Aorta (tissue), 5 donors: ENCODE measurements around the gene SLC37A2. TPM values are rescaled to one million over a fixed set of nuclear protein-coding genes. Genes with fewer than 3 reads are reported as not detected.

Source experiments
- ATAC-seq: fragments of 200-7000 bp; cut with Tn5 transposase; one replicate; pipeline ENCODE4 v1.9.1; 2022; ENCODE audit warnings: moderate library complexity; ENCODE audit not compliant: low FRiP score
- DNase-seq, 2 donors: peaks; one replicate each; pipeline ENCODE4 v3.0.0-alpha.2; 2020
- H3K27ac ChIP-seq, 2 donors: one replicate each; pipeline ENCODE4 v1.5.1; 2013; ENCODE audit warnings: low read length in 2 of 2, mild to moderate bottlenecking in 2 of 2, moderate library complexity in 2 of 2, control low read depth in 1 of 2, inconsistent platforms in 1 of 2, low read depth in 1 of 2
- H3K27me3 ChIP-seq, 2 donors: one replicate each; pipeline ENCODE4 v1.6.1; 2013; ENCODE audit warnings: control low read depth in 1 of 2, low read length in 1 of 2, mild to moderate bottlenecking in 1 of 2, moderate library complexity in 1 of 2; ENCODE audit not compliant: insufficient read depth in 2 of 2, control insufficient read depth in 1 of 2
- H3K36me3 ChIP-seq, 2 donors: one replicate each; pipeline ENCODE4 v1.6.1; 2013; ENCODE audit warnings: control low read depth in 1 of 2, low read length in 1 of 2, mild to moderate bottlenecking in 1 of 2; ENCODE audit not compliant: insufficient read depth in 2 of 2, control insufficient read depth in 1 of 2
- H3K4me1 ChIP-seq, 2 donors: one replicate each; pipeline ENCODE4 v1.6.1; 2013; ENCODE audit warnings: low read length in 2 of 2, control low read depth in 1 of 2, mild to moderate bottlenecking in 1 of 2, moderate library complexity in 1 of 2; ENCODE audit not compliant: insufficient read depth in 2 of 2, control insufficient read depth in 1 of 2
- H3K4me3 ChIP-seq, 2 donors: one replicate each; pipeline ENCODE4 v1.5.1; 2013; ENCODE audit warnings: low read length in 2 of 2, control low read depth in 1 of 2, mild to moderate bottlenecking in 1 of 2
- H3K9me3 ChIP-seq: one replicate; pipeline ENCODE4 v1.6.1; 2013; ENCODE audit warnings: mild to moderate bottlenecking, low read length; ENCODE audit not compliant: control insufficient read depth
- WGBS, 2 donors: extraction: QIAGEN DNeasy Blood & Tissue Kit; methylation state at CpG; one replicate each; pipeline ENCODE4 v1.1.7; 2013; 5-methylcytosine and 5-hydroxymethylcytosine counted together
- intact Hi-C, 2 donors: fragments of 100-400 bp; cut with DNase I; formaldehyde crosslinking; loops; one replicate each; pipeline versions ENCODE4 v1.14.2 to v1.15.0; 2022
- polyA plus RNA-seq, 2 donors: library from polyadenylated mRNA; stranded (reverse); fragments of 200-250 nt; gene quantifications; one replicate each; pipeline ENCODE4 v1.2.3, GENCODE V29; 2013
- total RNA-seq, 2 donors: library from RNA; stranded (reverse); fragmentation: NEBNext Ultra II Directional; extraction: Animal tissue kit (Norgen Biotek cat#: 25700); gene quantifications; one replicate each; pipeline ENCODE4 v1.2.1, GENCODE V29; 2021
- donor health status: healthy with polysubstance abuse.
- donor health status: Bipolar disorder and iron deficiency.
- donor health status: DM: no; HTN: no; CAD: no.
- donor health status: DM: no; HTN: no; CAD: no.
- donor health status: DM: yes; HTN: yes; CAD: no.

The SLC37A2 gene
- total and polyA plus RNA-seq, 4 donors: 0.72 to 11.8 (median 7.9) TPM

- Histone ChIP-seq H3K27ac (no peak overlapping the region), H3K9me3 (no peaks in the 10 kb centered on the region), H3K27me3 (no peaks in the 10 kb centered on the region), H3K36me3 (no peaks in the 10 kb centered on the region), H3K4me3 (no peak overlapping the region), H3K4me1 (no peaks in the 10 kb centered on the region)
- intact Hi-C loops: no loop called here
- ATAC-seq: no peak
- WGBS, 2 donors: 66 to 71% methylated on average over 7 of the region's 7 CpGs
- DNase-seq: no peak
Measured at GRCh38 chr11:125064070-125064469, 965 bp downstream of the SLC37A2 start.

- no peak for DNase-seq
- no peaks in the 10 kb centered on the region for H3K27me3 ChIP-seq
- no peaks in the 10 kb centered on the region for H3K9me3 ChIP-seq
- intact Hi-C loops: no loop called here
- H3K4me3 ChIP-seq: no peak overlapping the region
- 93% methylated on average over 4 of the region's 4 CpGs for WGBS, 2 donors
- H3K4me1 ChIP-seq: no peaks in the 10 kb centered on the region
- no peak for ATAC-seq
- no peaks in the 10 kb centered on the region for H3K36me3 ChIP-seq
- H3K27ac ChIP-seq: no peak overlapping the region
Measured at GRCh38 chr11:125068368-125068767, 5.3 kb downstream of the SLC37A2 start.

- intact Hi-C loops: no loop called here
- 84% methylated on average over 4 of the region's 4 CpGs for WGBS, 2 donors
- Histone ChIP-seq H3K27me3 (no peaks in the 10 kb centered on the region), H3K27ac (no peak overlapping the region), H3K4me1 (no peaks in the 10 kb centered on the region), H3K9me3 (no peaks in the 10 kb centered on the region), H3K36me3 (no peaks in the 10 kb centered on the region), H3K4me3 (no peak overlapping the region)
- ATAC-seq: no peak
- no peak for DNase-seq
Measured at GRCh38 chr11:125069008-125069407, 5.9 kb downstream of the SLC37A2 start.

- Histone ChIP-seq H3K27ac (no peak overlapping the region), H3K27me3 (no peaks in the 10 kb centered on the region), H3K36me3 (no peaks in the 10 kb centered on the region), H3K4me1 (no peaks in the 10 kb centered on the region), H3K9me3 (no peaks in the 10 kb centered on the region), H3K4me3 (no peak overlapping the region)
- intact Hi-C loops: no loop called here
- 78 to 80% methylated on average over 5 of the region's 5 CpGs for WGBS, 2 donors
- DNase-seq (no peak), ATAC-seq (no peak)
Measured at GRCh38 chr11:125069796-125070195, 6.7 kb downstream of the SLC37A2 start.

GRCh38 chr11:125070699-125071254, 7.7 kb downstream of the SLC37A2 start:
- H3K4me1 ChIP-seq: no peaks in the 10 kb centered on the region
- no peaks in the 10 kb centered on the region for H3K27me3 ChIP-seq
- H3K36me3 ChIP-seq: no peaks in the 10 kb centered on the region
- DNase-seq (peak in 1 of 2 donors; percentile 91), ATAC-seq (peak; percentile 75)
- no peaks in the 10 kb centered on the region for H3K9me3 ChIP-seq
- no peak overlapping the region for H3K27ac ChIP-seq
- intact Hi-C loops: no loop called here
- H3K4me3 ChIP-seq: no peak overlapping the region
- WGBS, 2 donors: 74 to 80% methylated on average over 7 of the region's 7 CpGs

GRCh38 chr11:125071435-125071834, 8.3 kb downstream of the SLC37A2 start:
- no peak overlapping the region for H3K4me3 ChIP-seq
- WGBS, 2 donors: 44 to 51% methylated on average over 5 of the region's 5 CpGs
- ATAC-seq (no peak), DNase-seq (peak in 1 of 2 donors; percentile 73)
- H3K27ac ChIP-seq: no peak overlapping the region
- intact Hi-C loops: no loop called here
- H3K9me3 ChIP-seq: no peaks in the 10 kb centered on the region
- no peaks in the 10 kb centered on the region for H3K4me1 ChIP-seq
- no peaks in the 10 kb centered on the region for H3K36me3 ChIP-seq
- no peaks in the 10 kb centered on the region for H3K27me3 ChIP-seq

GRCh38 chr11:125071846-125072217, 8.7 kb downstream of the SLC37A2 start:
- WGBS, 2 donors: 67 to 71% methylated on average over 6 of the region's 6 CpGs
- no peak overlapping the region for H3K4me3 ChIP-seq
- no peak overlapping the region for H3K27ac ChIP-seq
- ATAC-seq (no peak), DNase-seq (no peak)
- intact Hi-C loops: no loop called here
- H3K4me1 ChIP-seq: no peaks in the 10 kb centered on the region
- no peaks in the 10 kb centered on the region for H3K27me3 ChIP-seq
- no peaks in the 10 kb centered on the region for H3K36me3 ChIP-seq
- no peaks in the 10 kb centered on the region for H3K9me3 ChIP-seq

GRCh38 chr11:125072218-125072960, 9.3 kb downstream of the SLC37A2 start:
- no peaks in the 10 kb centered on the region for H3K27me3 ChIP-seq
- H3K9me3 ChIP-seq: no peaks in the 10 kb centered on the region
- H3K4me3 ChIP-seq: no peak overlapping the region
- DNase-seq (no peak), ATAC-seq (no peak)
- no peak overlapping the region for H3K27ac ChIP-seq
- no peaks in the 10 kb centered on the region for H3K36me3 ChIP-seq
- intact Hi-C loops: no loop called here
- no peaks in the 10 kb centered on the region for H3K4me1 ChIP-seq
- WGBS, 2 donors: 89% methylated on average over 12 of the region's 12 CpGs

- no peak overlapping the region for H3K27ac ChIP-seq
- no peak for ATAC-seq
- H3K36me3 ChIP-seq: no peaks in the 10 kb centered on the region
- H3K27me3 ChIP-seq: no peaks in the 10 kb centered on the region
- H3K9me3 ChIP-seq: no peaks in the 10 kb centered on the region
- DNase-seq: no peak
- intact Hi-C loops: no loop called here
- H3K4me3 ChIP-seq: no peak overlapping the region
- 94 to 97% methylated on average over 12 of the region's 12 CpGs for WGBS, 2 donors
- no peaks in the 10 kb centered on the region for H3K4me1 ChIP-seq
Measured at GRCh38 chr11:125072961-125073590, 10.0 kb downstream of the SLC37A2 start.
